Endothelial cell of umbilical vein (primary cell): ENCODE results near the gene RYR1.

Experiments
- EZH2 ChIP-seq: IDR thresholded peaks from 2 replicates; pipeline ENCODE4 v1.6.1; 2012; ENCODE audit warnings: borderline replicate concordance, low read depth, mild to moderate bottlenecking, moderate library complexity, low read length, inconsistent platforms; ENCODE audit not compliant: severe bottlenecking
- FOS ChIP-seq: IDR thresholded peaks from 2 replicates; pipeline ENCODE4 v1.6.1; 2011; ENCODE audit warnings: mild to moderate bottlenecking, low read length, moderate library complexity, borderline replicate concordance; ENCODE audit not compliant: insufficient read depth
- GATA2 ChIP-seq: IDR thresholded peaks from 2 replicates; pipeline ENCODE4 v1.7.0; 2011; ENCODE audit warnings: low read depth, mild to moderate bottlenecking, moderate library complexity, mixed read lengths, low read length; ENCODE audit not compliant: insufficient read length, insufficient read depth
- POLR2A ChIP-seq: IDR thresholded peaks from 2 replicates; pipeline ENCODE4 v1.6.1; 2012; ENCODE audit warnings: low read depth, mild to moderate bottlenecking, control low read depth, low read length
- POLR2AphosphoS5 ChIP-seq: IDR thresholded peaks from 2 replicates; pipeline ENCODE4 v1.6.1; 2012; ENCODE audit warnings: low read depth, mild to moderate bottlenecking, control low read depth, low read length, moderate library complexity; ENCODE audit not compliant: insufficient read depth
- TF ChIP-seq, protein P1 (sequence below), 2 donors: IDR thresholded peaks; 1 replicate in 1 of 2; 2 replicates in 1 of 2; pipeline ENCODE4 v1.5.1; 2011; ENCODE audit warnings: low read length in 2 of 2, mild to moderate bottlenecking in 2 of 2, moderate library complexity in 2 of 2, control low read depth in 1 of 2, inconsistent platforms in 1 of 2, low read depth in 1 of 2; ENCODE audit not compliant: insufficient read depth in 1 of 2; ENCODE audit errors: extremely low read depth in 1 of 2
- TF ChIP-seq, protein P2 (sequence below): IDR thresholded peaks from 2 replicates; pipeline ENCODE4 v1.6.1; 2011; ENCODE audit not compliant: insufficient read depth, insufficient read length

DNA sequence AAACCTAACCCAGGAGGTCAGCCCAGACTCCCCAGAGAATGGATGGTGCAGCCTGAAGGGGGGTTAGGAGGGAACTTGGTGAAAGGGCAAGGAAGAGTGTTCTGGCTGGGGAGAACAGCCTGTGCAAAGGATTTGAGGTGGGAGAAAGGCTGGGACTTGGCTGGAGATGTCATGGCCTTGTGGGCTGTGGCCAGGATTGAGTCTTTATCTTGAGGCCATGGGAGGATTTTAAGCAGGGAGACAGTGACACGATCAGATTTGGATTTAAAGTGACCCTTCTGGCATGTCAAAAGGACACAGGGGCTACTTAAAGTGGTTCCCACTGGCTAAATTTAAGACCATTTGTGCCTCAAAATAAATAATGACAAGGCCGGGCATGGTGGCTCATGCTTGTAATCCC lies 154.6 kb downstream of the RYR1 start:
- TF ChIP-seq, protein P1, sequence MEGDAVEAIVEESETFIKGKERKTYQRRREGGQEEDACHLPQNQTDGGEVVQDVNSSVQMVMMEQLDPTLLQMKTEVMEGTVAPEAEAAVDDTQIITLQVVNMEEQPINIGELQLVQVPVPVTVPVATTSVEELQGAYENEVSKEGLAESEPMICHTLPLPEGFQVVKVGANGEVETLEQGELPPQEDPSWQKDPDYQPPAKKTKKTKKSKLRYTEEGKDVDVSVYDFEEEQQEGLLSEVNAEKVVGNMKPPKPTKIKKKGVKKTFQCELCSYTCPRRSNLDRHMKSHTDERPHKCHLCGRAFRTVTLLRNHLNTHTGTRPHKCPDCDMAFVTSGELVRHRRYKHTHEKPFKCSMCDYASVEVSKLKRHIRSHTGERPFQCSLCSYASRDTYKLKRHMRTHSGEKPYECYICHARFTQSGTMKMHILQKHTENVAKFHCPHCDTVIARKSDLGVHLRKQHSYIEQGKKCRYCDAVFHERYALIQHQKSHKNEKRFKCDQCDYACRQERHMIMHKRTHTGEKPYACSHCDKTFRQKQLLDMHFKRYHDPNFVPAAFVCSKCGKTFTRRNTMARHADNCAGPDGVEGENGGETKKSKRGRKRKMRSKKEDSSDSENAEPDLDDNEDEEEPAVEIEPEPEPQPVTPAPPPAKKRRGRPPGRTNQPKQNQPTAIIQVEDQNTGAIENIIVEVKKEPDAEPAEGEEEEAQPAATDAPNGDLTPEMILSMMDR (IDR thresholded peaks at IDR 0.05; ENCODE audit: extremely low read depth in 1 of 2, insufficient read depth in 1 of 2, low read depth in 1 of 2, low read length in 2 of 2): no peak
- TF ChIP-seq, protein P2, sequence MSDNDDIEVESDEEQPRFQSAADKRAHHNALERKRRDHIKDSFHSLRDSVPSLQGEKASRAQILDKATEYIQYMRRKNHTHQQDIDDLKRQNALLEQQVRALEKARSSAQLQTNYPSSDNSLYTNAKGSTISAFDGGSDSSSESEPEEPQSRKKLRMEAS: no peak
- TF ChIP-seq POLR2AphosphoS5 (no peak), FOS (no peak), POLR2A (no peak), GATA2 (no peak), EZH2 (no peak)
